ENCODE measurements around the gene TRRAP. TPM values are rescaled to one million over a fixed set of nuclear protein-coding genes. Genes with fewer than 3 reads are reported as not detected.

The TRRAP gene
- total RNA-seq, 4 donors from 2014 or later, result 27.2 to 35.8 (median 30.1) TPM

DNA sequence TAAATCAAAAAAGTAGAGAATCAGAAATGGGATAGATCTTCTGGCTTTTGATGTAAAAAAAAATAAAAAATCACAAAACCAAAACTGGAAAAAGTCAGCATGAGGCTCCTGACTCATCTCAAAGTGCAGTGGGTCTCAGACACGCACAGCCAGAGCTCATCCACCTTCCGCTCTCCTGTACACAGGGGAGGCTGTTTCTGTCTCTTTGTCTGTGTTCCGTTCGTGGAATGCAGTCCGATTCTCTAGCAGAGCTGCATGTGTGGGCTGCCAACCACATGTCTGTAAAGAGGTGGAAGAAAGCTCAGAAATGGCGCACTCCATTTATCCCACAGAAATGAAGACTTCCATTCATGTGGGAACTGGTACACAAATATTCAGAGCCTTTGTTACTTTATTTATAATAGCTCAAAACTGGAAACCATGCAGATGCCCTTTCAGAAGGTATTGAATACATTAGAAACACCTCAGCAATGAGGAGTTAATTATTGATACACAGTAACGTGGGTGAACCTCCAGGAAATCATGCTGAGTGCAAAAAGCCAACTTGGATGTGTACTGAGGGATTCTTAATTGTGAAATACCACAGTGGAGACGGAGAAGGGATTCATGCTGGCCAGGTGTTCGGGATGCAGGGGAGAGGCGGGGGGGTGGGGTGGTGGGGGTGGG is 123.3 kb downstream of the TRRAP start:
- TF ChIP-seq, protein P1, sequence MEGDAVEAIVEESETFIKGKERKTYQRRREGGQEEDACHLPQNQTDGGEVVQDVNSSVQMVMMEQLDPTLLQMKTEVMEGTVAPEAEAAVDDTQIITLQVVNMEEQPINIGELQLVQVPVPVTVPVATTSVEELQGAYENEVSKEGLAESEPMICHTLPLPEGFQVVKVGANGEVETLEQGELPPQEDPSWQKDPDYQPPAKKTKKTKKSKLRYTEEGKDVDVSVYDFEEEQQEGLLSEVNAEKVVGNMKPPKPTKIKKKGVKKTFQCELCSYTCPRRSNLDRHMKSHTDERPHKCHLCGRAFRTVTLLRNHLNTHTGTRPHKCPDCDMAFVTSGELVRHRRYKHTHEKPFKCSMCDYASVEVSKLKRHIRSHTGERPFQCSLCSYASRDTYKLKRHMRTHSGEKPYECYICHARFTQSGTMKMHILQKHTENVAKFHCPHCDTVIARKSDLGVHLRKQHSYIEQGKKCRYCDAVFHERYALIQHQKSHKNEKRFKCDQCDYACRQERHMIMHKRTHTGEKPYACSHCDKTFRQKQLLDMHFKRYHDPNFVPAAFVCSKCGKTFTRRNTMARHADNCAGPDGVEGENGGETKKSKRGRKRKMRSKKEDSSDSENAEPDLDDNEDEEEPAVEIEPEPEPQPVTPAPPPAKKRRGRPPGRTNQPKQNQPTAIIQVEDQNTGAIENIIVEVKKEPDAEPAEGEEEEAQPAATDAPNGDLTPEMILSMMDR (IDR thresholded peaks at IDR 0.05), result no peak
- no peak for DNase-seq (ENCODE audit: low spot score)
- no peak for ATAC-seq (ENCODE audit: low FRiP score)

DNA sequence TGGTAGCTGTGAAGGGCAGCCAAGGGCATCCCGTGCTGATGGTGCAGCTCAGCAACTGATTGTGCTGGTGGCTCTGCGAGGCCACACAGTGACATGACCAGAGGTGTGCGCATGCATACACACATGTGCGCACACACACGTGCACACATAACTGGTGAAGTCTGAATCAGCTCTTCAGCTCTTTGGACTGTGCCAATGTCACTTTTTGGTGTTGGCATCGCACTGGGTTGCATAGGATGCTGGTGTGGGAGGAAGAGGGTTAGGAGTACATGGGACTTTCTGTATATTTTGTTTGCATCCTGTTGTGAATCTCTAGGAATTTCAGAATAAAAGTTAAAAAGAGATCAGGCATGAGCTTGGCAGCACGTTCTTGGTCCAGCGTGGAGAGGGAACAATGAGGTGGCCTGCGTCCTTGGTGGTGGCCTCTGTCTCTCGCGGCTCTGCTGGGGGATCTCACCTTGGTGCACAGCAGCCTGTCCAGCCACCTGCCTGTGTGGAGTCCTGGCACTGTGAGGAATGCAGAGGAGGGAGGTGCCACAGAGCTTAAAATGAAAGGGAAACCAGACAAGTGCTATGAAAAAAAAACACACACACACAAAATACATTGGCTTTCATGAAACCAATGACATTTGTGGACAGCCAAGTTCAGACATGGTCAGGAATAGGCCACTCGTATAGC is 124.0 kb downstream of the TRRAP start:
- ATAC-seq (ENCODE audit: low FRiP score) (no peak), DNase-seq (ENCODE audit: low spot score) (no peak)

DNA sequence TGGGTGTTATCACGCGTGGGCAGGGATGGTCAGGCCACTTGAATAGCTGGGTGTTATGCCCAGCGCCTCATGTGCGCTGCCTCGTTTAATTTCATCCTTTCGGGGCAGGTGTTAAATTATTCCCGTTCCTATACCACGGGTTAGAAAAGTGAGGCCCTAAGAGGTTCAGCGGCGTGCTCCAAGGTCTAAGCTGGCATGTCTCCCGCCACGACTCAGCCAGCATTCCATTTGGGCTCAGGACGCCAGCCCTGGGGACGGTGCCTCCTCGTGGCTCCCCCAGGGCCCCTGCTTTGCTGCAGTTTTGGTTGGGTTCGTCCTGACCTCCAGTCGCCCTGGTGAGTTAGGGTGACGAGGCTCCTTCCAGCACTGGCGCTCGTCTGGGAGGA is 124.5 kb downstream of the TRRAP start:
- TF ChIP-seq, protein P1 (IDR thresholded peaks at IDR 0.05), result no peak
- no peak for DNase-seq (ENCODE audit: low spot score)
- no peak for ATAC-seq (ENCODE audit: low FRiP score)

More for the DNA sequence above, 124.0 kb downstream of the TRRAP start:
- TF ChIP-seq, protein P1 (IDR thresholded peaks at IDR 0.05), result no peak

DNA sequence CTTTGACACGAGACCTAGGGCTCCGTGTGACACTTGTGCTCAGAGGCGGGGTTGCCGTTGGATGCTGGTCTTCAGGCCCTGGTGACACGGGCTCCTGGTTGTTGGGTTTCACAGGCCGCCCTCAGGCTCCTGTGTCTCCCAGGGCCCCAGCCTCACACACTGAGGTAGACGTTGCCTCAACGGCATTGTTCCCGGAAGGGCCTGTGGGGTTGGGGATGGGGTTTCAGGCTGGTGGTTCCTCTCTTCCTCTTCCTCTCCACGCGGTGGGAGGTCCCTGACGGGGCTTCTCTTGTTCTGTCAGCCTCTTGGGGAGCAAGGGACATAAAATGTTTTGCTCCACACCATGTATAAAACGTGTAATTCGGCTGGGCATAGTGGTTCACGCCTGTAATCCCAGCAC is 125.1 kb downstream of the TRRAP start:
- DNase-seq (ENCODE audit: low spot score) (no peak), ATAC-seq (ENCODE audit: low FRiP score) (no peak)
- TF ChIP-seq, protein P1 (IDR thresholded peaks at IDR 0.05), result no peak

DNA sequence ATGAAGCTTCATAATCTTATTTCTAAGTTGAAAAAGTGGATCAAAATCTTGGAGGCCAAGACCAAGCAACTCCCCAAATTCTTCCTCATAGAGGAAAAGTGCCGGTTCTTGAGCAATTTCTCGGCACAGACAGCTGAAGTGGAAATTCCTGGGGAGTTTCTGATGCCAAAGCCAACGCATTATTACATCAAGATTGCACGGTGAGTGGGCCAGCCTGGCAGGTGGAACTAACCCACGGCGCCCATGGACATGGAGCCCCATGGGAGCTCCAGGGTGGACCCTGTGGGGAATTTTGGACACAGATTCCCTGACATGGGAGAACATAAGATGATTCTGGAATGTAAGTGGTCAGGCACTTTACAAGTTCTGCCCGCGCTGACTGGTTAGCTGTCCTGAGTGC is 125.9 kb downstream of the TRRAP start:
- TF ChIP-seq, protein P1 (IDR thresholded peaks at IDR 0.05), result no peak
- DNase-seq (ENCODE audit: low spot score) (no peak), ATAC-seq (ENCODE audit: low FRiP score) (peak; percentile 72)

DNA sequence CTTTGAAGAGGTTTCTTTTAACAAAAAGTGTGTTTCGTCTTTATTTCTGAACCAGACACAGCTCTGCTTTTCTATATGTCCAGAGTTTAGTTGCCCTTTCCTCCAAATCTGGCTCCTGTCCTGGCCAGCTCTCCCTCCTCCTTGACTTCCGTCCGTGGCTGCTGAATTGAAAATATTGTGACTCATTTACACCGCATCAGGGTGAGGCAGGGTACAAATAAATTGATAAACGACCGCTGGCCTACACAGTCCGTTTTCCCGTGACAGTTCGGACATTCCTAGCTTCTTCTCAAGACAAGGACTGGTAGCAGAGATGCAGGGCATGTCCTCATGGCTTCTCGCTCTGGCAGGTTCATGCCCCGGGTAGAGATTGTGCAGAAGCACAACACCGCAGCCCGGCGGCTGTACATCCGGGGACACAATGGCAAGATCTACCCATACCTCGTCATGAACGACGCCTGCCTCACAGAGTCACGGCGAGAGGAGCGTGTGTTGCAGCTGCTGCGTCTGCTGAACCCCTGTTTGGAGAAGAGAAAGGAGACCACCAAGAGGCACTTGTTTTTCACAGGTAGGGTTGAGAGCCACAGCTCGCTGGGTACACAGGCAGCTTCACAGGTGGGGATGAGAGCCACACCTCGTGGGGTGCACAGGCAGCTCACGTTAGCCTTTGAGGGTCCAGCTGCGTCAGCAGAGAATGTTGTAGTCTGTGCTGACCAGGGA is 126.6 kb downstream of the TRRAP start:
- TF ChIP-seq, protein P1 (IDR thresholded peaks at IDR 0.05), result no peak
- ATAC-seq (ENCODE audit: low FRiP score) (no peak), DNase-seq (ENCODE audit: low spot score) (no peak)

All from omental fat pad (tissue), 4 donors.